ENCODE data around the gene ARHGEF9. TPM values are rescaled to one million over a fixed set of nuclear protein-coding genes. Genes with fewer than 3 reads are reported as not detected.

ARHGEF9 gene
- total and polyA plus RNA-seq, 12 donors, result 8.6 to 63.2 (median 45.4) TPM

GRCh38 chrX:63673896-63674295, 111.1 kb downstream of the ARHGEF9 start:
- H3K4me1 ChIP-seq, result no peaks in the 10 kb centered on the region
- H3K36me3 ChIP-seq, result peaks cover 0 to 83% (median 0%) of the 10 kb centered on the region in 9 donors
- H3K9me3 ChIP-seq, result no peaks in the 10 kb centered on the region
- no peak for DNase-seq
- H3K4me3 ChIP-seq, result no peak overlapping the region
- peaks cover 0 to 4% (median 0%) of the 10 kb centered on the region in 7 donors for H3K27me3 ChIP-seq
- ATAC-seq, result no peak
- intact Hi-C loops (cut with DNase I), result no loop called here
- no peak for TF ChIP-seq CTCF (IDR thresholded peaks at IDR 0.05)
- 84 to 87% methylated on average over 4 of the region's 4 CpGs for WGBS, 2 donors
- H3K27ac ChIP-seq, result no peak overlapping the region

GRCh38 chrX:63664741-63665140, 120.3 kb downstream of the ARHGEF9 start:
- no peak for TF ChIP-seq CTCF (IDR thresholded peaks at IDR 0.05)
- no peak for DNase-seq
- ATAC-seq, result no peak
- Histone ChIP-seq H3K4me1 (no peaks in the 10 kb centered on the region), H3K27me3 (peaks cover 0 to 6% (median 0%) of the 10 kb centered on the region in 7 donors), H3K9me3 (no peaks in the 10 kb centered on the region), H3K4me3 (no peak overlapping the region), H3K27ac (no peak overlapping the region), H3K36me3 (peaks cover 0 to 36% (median 8%) of the 10 kb centered on the region in 9 donors)
- intact Hi-C loops (cut with DNase I), result no loop called here

- Histone ChIP-seq H3K27me3 (peaks cover 0 to 7% (median 0%) of the 10 kb centered on the region in 7 donors), H3K9me3 (no peaks in the 10 kb centered on the region), H3K4me3 (no peak overlapping the region), H3K36me3 (peaks cover 0 to 36% (median 8%) of the 10 kb centered on the region in 9 donors), H3K4me1 (peaks cover 0 to 5% (median 0%) of the 10 kb centered on the region in 9 donors), H3K27ac (no peak overlapping the region)
- intact Hi-C loops (cut with DNase I), result no loop called here
- no peak for ATAC-seq
- 33 to 41% methylated on average over 1 of the region's 1 CpG for WGBS, 2 donors
- no peak for TF ChIP-seq CTCF (IDR thresholded peaks at IDR 0.05)
- no peak for DNase-seq
Observed at GRCh38 chrX:63664083-63664482, 120.9 kb downstream of the ARHGEF9 start.

GRCh38 chrX:63661676-63662075, 123.3 kb downstream of the ARHGEF9 start:
- ATAC-seq (peak in 2 of 8 donors; percentile 34), DNase-seq (no peak)
- Histone ChIP-seq H3K9me3 (no peaks in the 10 kb centered on the region), H3K4me3 (no peak overlapping the region), H3K36me3 (peaks cover 0 to 31% (median 8%) of the 10 kb centered on the region in 9 donors), H3K4me1 (peaks cover 0 to 26% (median 12%) of the 10 kb centered on the region in 9 donors), H3K27me3 (peaks cover 0 to 12% (median 0%) of the 10 kb centered on the region in 7 donors), H3K27ac (no peak overlapping the region)
- intact Hi-C loops (cut with DNase I), result no loop called here
- no peak for TF ChIP-seq CTCF (IDR thresholded peaks at IDR 0.05)
- WGBS, 2 donors, result 50 to 57% methylated on average over 1 of the region's 1 CpG
